ENCODE measurements around the gene TMEM201.

TMEM201 gene

DNA sequence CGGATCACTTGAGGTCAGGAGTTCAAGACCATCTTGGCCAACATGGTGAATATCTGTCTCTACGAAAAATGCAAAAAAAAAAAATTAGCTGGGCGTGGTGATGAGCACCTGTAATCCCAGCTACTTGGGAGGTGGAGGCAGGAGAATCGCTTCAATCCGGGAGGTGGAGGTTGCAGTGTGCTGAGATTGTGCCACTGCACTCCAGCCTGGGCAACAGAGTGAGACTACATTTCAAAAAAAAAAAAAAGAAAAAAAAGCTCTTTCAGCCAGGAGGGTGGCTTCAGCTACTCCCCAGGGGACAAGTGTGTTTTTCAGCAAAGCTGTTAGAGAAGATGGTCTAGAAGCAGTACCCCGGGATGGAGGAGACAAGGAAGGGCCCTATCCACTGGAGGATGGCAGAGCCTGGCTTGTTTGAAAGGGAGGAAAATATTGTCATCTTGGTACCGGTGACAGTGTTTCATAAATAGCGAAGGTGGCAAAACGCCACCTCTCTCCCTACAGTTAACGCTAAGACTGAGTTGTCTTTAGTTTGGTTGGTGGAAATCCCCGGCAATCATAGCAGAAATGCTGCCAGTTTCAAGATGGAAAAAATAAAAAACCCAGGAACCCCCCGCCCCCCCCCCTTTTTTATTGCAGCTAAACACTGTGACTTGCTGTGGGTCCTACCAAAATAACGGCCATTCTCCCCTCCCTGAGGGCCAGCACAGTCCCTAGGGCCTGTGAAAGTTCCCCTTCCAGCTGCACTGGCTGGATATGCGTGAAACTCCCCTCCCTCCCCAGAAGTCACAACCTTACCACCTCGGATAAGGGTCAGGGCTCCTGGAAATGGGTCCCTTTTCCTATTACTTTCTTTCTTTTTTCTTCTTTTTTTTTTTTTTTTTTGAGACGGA, 66.4 kb downstream of the TMEM201 start:
- Histone ChIP-seq H3K36me3 (ENCODE audit: control insufficient read depth, insufficient read depth, low read length) (no peaks in the 10 kb centered on the region), H3K27me3 (ENCODE audit: control insufficient read depth, insufficient read depth, low read length) (peaks cover 3% of the 10 kb centered on the region), H3K9ac (ENCODE audit: low read length) (no peak overlapping the region), H3K27ac (ENCODE audit: low read depth, low read length) (no peak overlapping the region), H3K4me3 (ENCODE audit: low read length) (peak overlapping the region; percentile 21), H3K4me1 (ENCODE audit: control insufficient read depth, insufficient read depth, low read length) (no peaks in the 10 kb centered on the region)

DNA sequence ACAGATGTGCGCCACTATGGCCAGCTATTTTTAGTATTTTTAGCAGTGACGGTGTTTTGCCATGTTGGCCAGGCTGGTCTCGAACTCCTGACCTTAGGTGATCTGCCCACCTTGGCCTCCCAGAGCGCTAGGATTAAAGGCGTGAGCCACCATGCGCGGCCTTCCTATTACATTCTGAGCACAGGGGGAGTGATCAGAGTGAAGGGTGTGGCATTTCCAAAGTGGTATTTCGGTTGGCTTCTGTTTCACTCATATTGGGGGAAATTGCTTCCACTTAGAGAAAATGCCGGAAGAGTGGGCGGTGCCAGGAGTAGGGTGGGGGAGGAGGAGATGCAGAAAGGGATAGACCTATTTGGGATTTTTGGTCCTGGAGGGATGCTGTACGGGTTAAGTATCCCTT, 67.1 kb downstream of the TMEM201 start:
- Histone ChIP-seq H3K4me3 (ENCODE audit: low read length) (no peak overlapping the region), H3K36me3 (ENCODE audit: control insufficient read depth, insufficient read depth, low read length) (no peaks in the 10 kb centered on the region), H3K9ac (ENCODE audit: low read length) (no peak overlapping the region), H3K4me1 (ENCODE audit: control insufficient read depth, insufficient read depth, low read length) (no peaks in the 10 kb centered on the region), H3K27ac (ENCODE audit: low read depth, low read length) (no peak overlapping the region), H3K27me3 (ENCODE audit: control insufficient read depth, insufficient read depth, low read length) (peaks cover 3% of the 10 kb centered on the region)

DNA sequence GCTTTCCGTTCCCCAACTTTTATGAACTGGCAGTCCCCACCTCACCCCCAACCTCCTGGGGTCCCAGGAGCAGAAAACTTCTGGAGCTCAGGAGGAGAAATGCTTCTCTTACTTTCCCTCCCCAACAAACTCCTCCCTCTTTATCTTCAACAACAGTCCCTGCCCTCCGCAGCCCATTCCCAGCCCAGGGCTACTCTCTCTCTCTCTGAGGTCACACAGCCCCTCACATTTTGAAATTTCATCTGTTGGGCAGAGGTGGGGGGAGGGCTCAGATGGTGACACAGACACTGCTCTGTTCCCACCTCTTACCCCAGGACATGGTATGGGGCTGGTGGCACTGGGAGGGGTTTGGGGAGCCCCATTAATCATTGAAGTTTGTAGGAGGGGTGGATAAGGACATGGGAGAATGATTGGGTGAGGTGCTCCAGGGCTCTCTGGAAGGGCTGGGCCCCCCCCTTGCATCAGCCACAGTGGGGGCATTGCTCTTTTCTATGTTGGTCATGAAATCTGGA, 68.9 kb downstream of the TMEM201 start:
- Histone ChIP-seq H3K27ac (ENCODE audit: low read depth, low read length) (no peak overlapping the region), H3K9ac (ENCODE audit: low read length) (no peak overlapping the region), H3K36me3 (ENCODE audit: control insufficient read depth, insufficient read depth, low read length) (no peaks in the 10 kb centered on the region), H3K27me3 (ENCODE audit: control insufficient read depth, insufficient read depth, low read length) (peaks cover 3% of the 10 kb centered on the region), H3K4me3 (ENCODE audit: low read length) (no peak overlapping the region), H3K4me1 (ENCODE audit: control insufficient read depth, insufficient read depth, low read length) (no peaks in the 10 kb centered on the region)

DNA sequence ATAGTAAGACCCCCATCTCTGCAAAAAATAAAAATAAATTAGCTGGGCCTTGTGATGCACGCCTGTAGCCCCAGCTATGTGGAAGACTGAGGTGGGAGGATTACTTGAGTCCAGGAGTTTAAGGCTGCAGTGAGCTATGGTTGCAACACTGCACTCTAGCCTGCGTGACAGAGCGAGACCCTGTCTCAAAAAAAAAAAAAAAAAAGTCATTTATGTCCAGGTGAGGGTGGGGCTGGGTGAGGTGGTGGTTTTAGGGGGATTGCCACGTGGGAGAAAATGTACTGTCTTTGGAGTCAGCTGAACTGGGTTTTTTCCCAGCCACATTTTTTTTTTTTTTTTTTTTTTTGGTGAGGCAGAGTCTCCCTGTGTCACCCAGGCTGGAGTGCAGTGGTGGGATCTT, 69.5 kb downstream of the TMEM201 start:
- Histone ChIP-seq H3K9ac (ENCODE audit: low read length) (no peak overlapping the region), H3K36me3 (ENCODE audit: control insufficient read depth, insufficient read depth, low read length) (no peaks in the 10 kb centered on the region), H3K4me3 (ENCODE audit: low read length) (no peak overlapping the region), H3K27ac (ENCODE audit: low read depth, low read length) (no peak overlapping the region), H3K27me3 (ENCODE audit: control insufficient read depth, insufficient read depth, low read length) (peaks cover 3% of the 10 kb centered on the region), H3K4me1 (ENCODE audit: control insufficient read depth, insufficient read depth, low read length) (no peaks in the 10 kb centered on the region)

DNA sequence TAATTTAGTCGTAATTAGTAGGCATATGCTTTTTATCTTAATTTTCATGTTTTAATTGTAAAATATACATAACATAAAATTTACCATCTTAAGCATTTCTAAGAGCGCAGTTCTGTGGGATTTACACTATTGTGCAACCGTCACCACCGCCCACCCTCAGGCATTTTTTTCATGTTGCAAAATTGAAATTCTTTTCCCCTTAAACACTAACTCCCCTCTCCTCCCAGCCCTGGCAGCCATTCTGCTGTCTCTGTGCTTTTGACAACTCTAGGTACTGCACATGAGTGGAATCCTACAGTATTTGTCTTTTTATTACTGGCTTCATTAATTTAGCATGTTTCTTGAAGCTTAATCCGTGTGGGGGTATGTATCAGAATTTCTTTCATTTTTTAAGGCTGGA, 70.6 kb downstream of the TMEM201 start:
- Histone ChIP-seq H3K27me3 (ENCODE audit: control insufficient read depth, insufficient read depth, low read length) (peaks cover 3% of the 10 kb centered on the region), H3K9ac (ENCODE audit: low read length) (no peak overlapping the region), H3K27ac (ENCODE audit: low read depth, low read length) (no peak overlapping the region), H3K36me3 (ENCODE audit: control insufficient read depth, insufficient read depth, low read length) (no peaks in the 10 kb centered on the region), H3K4me3 (ENCODE audit: low read length) (no peak overlapping the region), H3K4me1 (ENCODE audit: control insufficient read depth, insufficient read depth, low read length) (no peaks in the 10 kb centered on the region)

DNA sequence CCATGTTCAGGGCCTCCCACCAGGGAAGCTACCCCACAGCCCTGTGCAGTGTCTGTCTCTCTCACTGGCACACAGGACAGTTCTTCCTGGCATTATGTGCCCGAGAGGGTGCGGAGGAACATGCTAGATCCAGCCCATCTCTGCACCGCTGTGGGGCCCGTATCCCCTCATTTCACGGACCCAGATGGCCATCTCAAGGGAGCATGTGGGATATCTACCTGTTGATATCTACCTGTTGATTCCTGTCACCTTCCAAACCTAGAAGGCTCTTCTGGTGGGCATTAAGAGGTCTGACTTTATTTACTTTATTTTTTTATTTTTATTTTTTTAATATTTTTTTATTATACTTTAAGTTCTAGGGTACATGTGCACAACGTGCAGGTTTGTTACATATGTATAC, 74.5 kb downstream of the TMEM201 start:
- no peaks in the 10 kb centered on the region for H3K27me3 ChIP-seq (ENCODE audit: control insufficient read depth, insufficient read depth, low read length)
- no peak overlapping the region for H3K27ac ChIP-seq (ENCODE audit: low read depth, low read length)
- no peak overlapping the region for H3K9ac ChIP-seq (ENCODE audit: low read length)
- no peaks in the 10 kb centered on the region for H3K4me1 ChIP-seq (ENCODE audit: control insufficient read depth, insufficient read depth, low read length)
- H3K36me3 ChIP-seq (ENCODE audit: control insufficient read depth, insufficient read depth, low read length): no peaks in the 10 kb centered on the region
- H3K4me3 ChIP-seq (ENCODE audit: low read length): no peak overlapping the region

All from rectal smooth muscle tissue (tissue), 1 donor.